Activated CD4-positive, alpha-beta T cell treated with anti-CD3 and anti-CD28 coated beads, Interleukin-2, Interleukin-4, amounts not matched to agents 100 ng/mL and 50 ng/mL, durations not matched to agents 16 hours and 8 hours (primary cell): Measurements from ENCODE around the gene TBX3.
A peak's percentile ranks its signal among the peaks of the same experiment; 100 is the strongest.
"Not testable (repeated sequence)": the region's sequence is repeated elsewhere in the genome, so short reads cannot be mapped to it uniquely, and the experiment has no call there.

Experiments used
- DNase-seq: peaks from one replicate; pipeline ENCODE4 v3.0.0-alpha.2; 2020; ENCODE audit warnings: low spot score

Gene TBX3

GRCh38 chr12:114684098-114684869 lies at the start of gene TBX3:
Gene TBX3 (minus strand): TSS chr12:114684175. CDS start chr12:114683200, 975 bp downstream.
- DNase-seq, result peak; percentile 66

- no peak for DNase-seq
Measured at GRCh38 chr12:114732426-114733030, 48.6 kb upstream of the TBX3 start.

- DNase-seq, result no peak
Measured at GRCh38 chr12:114729731-114730130, 45.8 kb upstream of the TBX3 start.

GRCh38 chr12:114726092-114726710 lies 42.2 kb upstream of the TBX3 start:
- DNase-seq, result no peak

GRCh38 chr12:114722176-114722575 lies 38.2 kb upstream of the TBX3 start:
- DNase-seq, result not testable (repeated sequence)

- DNase-seq, result no peak
Measured at GRCh38 chr12:114721266-114721665, 37.3 kb upstream of the TBX3 start.

GRCh38 chr12:114713466-114714215 lies 29.7 kb upstream of the TBX3 start:
- no peak for DNase-seq

- DNase-seq, result no peak
Measured at GRCh38 chr12:114711689-114712152, 27.7 kb upstream of the TBX3 start.

GRCh38 chr12:114710151-114710550 lies 26.2 kb upstream of the TBX3 start:
- no peak for DNase-seq

- DNase-seq, result no peak
Measured at GRCh38 chr12:114709112-114709511, 25.1 kb upstream of the TBX3 start.

- not testable (repeated sequence) for DNase-seq
Measured at GRCh38 chr12:114708598-114708997, 24.6 kb upstream of the TBX3 start.

- no peak for DNase-seq
Measured at GRCh38 chr12:114704096-114704495, 20.1 kb upstream of the TBX3 start.

- no peak for DNase-seq
Measured at GRCh38 chr12:114703060-114703493, 19.1 kb upstream of the TBX3 start.

- DNase-seq, result no peak
Measured at GRCh38 chr12:114702462-114702861, 18.5 kb upstream of the TBX3 start.

GRCh38 chr12:114701553-114701952 lies 17.6 kb upstream of the TBX3 start:
- no peak for DNase-seq

- DNase-seq, result no peak
Measured at GRCh38 chr12:114701104-114701414, 17.1 kb upstream of the TBX3 start.

- no peak for DNase-seq
Measured at GRCh38 chr12:114700392-114701103, 16.6 kb upstream of the TBX3 start.

GRCh38 chr12:114698566-114699163 lies 14.7 kb upstream of the TBX3 start:
- no peak for DNase-seq

- DNase-seq, result no peak
Measured at GRCh38 chr12:114697741-114698565, 14.0 kb upstream of the TBX3 start.

GRCh38 chr12:114697243-114697716 lies 13.3 kb upstream of the TBX3 start:
- no peak for DNase-seq
